ENCODE measurements around the gene EIF6.

The EIF6 gene

DNA sequence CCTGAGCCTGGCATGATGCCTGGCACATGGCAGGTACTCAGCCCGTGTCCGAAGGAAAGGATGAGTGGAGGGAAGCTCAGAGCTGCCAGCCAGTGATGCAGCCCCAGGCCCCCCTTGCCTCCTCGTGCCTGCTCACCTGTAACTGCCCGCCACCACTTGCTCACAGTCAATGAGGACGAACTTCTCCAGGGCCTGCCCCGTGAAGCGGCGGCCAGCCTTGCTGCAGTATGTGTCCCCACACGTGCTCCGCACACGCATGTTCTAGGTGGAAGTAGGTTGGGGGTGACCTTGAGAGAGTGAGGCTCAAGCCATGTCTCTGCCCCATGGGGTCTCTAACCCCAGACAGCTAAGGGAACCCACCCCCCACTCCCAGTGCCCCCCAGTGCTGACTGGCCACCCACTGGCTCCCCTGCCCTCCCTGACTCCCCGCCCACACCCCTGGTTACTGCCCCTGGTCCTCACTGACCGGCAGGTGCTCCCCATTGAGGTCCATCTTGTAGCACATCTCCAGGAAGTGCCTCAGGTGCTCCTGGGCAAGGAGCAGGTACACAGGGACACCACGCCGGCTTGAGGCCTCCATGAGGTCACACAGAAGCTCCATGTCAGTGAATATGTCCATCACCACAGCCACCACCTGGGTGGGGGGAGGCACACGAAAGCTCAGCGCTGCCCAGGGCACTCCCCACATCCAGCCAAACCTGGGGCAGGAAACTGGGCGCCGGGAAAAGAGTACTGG, 3.9 kb upstream of the EIF6 start:
- no peak overlapping the region for H3K4me3 ChIP-seq (ENCODE audit: low read depth, low read length)
- TF ChIP-seq, protein P1, sequence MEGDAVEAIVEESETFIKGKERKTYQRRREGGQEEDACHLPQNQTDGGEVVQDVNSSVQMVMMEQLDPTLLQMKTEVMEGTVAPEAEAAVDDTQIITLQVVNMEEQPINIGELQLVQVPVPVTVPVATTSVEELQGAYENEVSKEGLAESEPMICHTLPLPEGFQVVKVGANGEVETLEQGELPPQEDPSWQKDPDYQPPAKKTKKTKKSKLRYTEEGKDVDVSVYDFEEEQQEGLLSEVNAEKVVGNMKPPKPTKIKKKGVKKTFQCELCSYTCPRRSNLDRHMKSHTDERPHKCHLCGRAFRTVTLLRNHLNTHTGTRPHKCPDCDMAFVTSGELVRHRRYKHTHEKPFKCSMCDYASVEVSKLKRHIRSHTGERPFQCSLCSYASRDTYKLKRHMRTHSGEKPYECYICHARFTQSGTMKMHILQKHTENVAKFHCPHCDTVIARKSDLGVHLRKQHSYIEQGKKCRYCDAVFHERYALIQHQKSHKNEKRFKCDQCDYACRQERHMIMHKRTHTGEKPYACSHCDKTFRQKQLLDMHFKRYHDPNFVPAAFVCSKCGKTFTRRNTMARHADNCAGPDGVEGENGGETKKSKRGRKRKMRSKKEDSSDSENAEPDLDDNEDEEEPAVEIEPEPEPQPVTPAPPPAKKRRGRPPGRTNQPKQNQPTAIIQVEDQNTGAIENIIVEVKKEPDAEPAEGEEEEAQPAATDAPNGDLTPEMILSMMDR (IDR thresholded peaks at IDR 0.05; ENCODE audit: low read depth, low read length) = no peak

DNA sequence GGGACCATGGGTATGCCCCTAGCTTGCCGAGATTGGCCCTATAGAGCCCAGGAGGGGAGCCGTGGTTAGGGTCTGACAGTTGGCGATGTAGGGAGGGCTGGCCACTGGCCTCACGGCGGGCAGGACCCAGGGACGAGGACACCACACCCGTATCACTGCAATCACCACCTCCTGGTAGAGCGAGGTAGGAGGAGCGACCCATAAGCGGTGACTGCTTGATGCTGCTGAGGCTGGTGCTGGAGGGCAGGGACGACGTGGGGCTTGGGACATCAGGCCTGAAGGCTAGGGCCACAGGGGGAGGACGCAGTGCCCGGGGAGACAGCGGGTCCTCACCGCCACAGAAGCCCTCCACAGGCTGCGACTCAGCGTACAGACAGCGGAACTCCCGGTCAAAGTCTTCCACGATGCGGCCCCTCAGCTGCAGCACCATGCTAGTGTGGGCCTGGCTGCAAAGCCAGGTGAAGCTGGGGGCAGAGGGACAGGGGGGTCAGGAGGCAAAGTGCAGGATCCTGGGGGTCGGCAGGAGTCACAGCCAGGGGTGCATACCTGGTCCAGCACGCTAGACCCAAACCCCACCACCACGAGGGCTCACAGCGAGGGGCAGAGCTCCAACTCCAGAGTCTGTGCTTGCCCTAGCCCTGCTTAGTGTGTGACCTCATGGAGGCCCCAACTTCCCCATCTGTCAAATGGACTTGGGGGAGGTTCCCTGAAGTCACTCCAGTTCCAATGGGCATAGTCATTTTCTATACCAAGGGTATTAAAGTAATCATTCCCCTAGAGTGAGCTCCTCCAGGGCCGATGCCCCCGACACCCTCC, 3.1 kb upstream of the EIF6 start:
- H3K4me3 ChIP-seq (ENCODE audit: low read depth, low read length) = no peak overlapping the region
- TF ChIP-seq, protein P1 (IDR thresholded peaks at IDR 0.05; ENCODE audit: low read depth, low read length) = no peak

DNA sequence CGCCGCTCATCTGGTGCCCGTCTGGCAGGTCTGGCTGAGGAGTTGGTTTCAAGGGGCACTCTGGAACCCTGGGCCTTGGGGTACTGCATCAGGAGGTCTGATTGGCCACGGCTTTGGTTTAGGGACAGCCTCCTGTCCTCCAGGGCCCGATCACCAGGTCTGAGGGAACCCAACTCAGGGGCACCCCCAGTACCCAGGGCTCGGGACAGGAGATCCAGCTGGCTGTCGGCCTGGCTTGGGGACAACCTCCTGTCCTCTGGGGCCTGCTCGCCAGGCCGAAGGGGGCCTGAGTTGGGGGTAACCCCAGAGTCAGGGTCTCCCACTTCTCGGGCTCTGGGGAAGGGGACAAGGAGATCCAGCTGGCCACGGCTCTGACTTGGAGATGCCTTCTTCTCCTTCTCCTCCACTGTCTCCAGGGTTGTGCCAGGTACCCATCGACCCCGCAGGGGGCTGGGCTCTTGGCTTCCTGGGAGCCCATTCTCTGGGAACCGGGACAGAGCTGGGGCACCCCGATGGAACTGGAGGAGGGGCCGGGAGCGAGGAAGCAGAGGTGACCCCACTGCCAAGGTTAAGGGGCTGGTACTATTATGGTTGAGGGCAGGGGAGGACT, 2.4 kb upstream of the EIF6 start:
- no peak overlapping the region for H3K4me3 ChIP-seq (ENCODE audit: low read depth, low read length)
- TF ChIP-seq, protein P1 (IDR thresholded peaks at IDR 0.05; ENCODE audit: low read depth, low read length) = no peak

DNA sequence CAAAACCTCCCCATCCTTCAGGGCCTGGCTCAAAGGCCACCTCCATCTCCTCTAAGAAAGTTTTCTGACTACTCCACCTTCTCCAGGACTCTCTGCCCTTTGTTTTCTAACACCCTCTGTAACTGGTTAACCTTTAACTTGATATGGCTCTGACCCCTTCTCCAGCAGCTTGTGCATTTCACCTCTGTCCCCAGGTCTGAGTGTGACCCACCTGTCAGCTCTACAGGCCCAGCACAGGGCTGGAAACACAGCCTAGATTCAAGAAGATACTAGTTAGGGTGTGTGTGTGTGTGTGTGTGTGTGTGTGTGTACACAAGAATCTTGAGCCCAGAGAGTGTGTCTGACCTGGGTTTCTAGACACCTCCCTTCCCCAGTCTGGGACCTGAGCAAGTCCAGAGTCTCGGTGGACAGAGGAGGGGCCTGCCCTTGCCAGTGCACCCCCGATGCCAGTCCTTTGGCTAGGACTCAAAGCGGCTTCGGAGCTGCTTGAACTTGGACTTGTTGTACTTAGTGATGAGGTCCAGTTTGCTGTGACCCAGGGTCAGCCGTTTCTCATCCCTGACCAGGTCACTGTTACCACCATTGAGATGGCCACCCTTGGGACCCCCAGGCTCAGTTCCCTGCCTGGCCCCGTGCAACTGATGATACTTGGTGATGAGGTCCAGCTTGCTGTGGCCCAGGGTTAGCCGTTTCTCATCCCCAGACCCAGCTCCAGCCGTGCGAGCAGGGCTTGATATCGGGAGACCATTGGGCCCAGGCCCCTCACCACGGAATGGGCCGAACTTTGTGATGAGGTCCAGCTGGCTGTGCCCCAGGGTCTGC, 1.7 kb upstream of the EIF6 start:
- TF ChIP-seq, protein P1 (IDR thresholded peaks at IDR 0.05; ENCODE audit: low read depth, low read length) = no peak
- no peak overlapping the region for H3K4me3 ChIP-seq (ENCODE audit: low read depth, low read length)

DNA sequence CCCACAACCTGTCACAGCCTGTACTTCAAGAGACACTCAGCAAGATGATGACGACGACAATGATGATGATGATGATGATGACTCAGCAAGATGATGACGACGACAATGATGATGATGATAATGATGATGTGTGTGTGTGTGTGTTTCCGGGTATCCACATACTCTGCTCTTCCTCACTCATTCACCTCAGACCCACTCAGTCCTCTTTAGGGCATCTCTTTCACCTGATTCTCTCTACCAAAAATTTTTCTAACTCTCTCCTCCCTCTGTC, 1.2 kb upstream of the EIF6 start:
- TF ChIP-seq, protein P1 (IDR thresholded peaks at IDR 0.05; ENCODE audit: low read depth, low read length) = no peak
- no peak overlapping the region for H3K4me3 ChIP-seq (ENCODE audit: low read depth, low read length)

DNA sequence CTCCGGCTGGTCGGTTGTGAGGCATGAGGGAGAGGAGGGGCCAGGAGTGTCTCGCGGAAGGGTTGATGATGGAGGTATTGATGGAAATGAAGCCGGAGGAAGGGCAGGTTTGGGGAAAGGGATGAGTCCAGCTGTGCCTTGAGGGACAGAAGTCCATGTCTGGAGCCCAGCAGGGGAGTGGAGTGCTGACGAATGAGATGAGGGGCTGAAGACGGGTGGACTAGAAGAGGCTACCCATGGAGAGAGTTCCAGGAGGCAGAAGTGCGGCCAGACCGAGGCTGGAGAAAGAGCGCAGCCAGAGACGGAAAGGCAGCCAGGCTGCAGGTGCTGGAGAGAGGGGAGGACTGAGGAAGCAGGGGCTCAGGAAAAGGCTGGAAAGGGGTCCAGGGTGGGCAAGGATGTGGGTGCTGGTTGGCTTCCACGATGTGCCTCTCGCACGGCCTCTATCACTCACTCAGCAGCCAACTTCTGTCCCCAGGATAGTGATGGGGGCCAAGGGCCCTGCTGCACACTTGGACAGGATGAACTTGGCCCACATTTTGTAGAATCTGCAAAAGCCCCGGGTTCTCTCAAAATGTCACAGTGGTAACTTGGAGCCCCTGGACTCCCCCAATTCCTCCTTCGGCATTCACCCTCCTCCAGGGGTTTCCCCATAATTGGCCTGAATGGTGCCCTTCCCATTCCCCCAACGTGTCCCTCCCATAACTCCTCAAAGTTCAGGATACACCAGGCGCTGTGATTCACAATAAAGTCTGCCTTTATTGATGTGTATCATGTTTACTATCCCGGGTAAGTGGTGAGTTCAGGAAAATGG, 627 bp upstream of the EIF6 start:
- H3K4me3 ChIP-seq (ENCODE audit: low read depth, low read length) = peak overlapping the region; percentile 94
- TF ChIP-seq, protein P1 (IDR thresholded peaks at IDR 0.05; ENCODE audit: low read depth, low read length) = no peak

Data from WI38 (cell line).